OCI-LY7 (cell line): ENCODE results near the gene CAMK1.

Experiments
- EZH2phosphoT487 ChIP-seq: fragments of 200-600 bp; sonication (generic); IDR thresholded peaks from 2 replicates; pipeline ENCODE4 v1.6.1; 2018; ENCODE audit warnings: low read depth, borderline replicate concordance, mild to moderate bottlenecking, mixed run types, antibody characterized with exemption, low read length, moderate library complexity, mixed read lengths
- TF ChIP-seq, protein P1 (sequence below): fragments of 200-600 bp; sonication (generic); conservative IDR thresholded peaks from 2 replicates; pipeline ENCODE4 v1.5.1; 2014; ENCODE audit warnings: mild to moderate bottlenecking, antibody characterized with exemption, low read length, moderate library complexity, mixed read lengths

DNA sequence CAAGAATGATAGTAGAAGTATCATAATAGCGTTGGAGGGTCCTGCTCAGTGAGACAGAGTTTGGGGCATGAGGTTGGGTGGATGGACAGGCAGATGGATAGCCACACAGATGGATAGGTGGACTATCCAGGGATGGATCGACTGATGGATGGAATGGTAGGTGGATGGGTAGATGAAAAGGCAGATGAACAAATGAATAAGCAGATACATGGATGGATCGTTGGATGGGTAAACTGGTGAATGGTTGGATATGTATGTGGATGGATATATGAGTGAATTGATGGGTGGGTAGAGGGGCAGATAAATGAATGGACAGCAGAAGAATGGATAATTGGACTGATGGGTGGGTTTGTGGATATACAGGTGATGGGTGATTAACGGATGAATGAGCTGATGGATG lies 56.6 kb downstream of the CAMK1 start:
- TF ChIP-seq, protein P1, sequence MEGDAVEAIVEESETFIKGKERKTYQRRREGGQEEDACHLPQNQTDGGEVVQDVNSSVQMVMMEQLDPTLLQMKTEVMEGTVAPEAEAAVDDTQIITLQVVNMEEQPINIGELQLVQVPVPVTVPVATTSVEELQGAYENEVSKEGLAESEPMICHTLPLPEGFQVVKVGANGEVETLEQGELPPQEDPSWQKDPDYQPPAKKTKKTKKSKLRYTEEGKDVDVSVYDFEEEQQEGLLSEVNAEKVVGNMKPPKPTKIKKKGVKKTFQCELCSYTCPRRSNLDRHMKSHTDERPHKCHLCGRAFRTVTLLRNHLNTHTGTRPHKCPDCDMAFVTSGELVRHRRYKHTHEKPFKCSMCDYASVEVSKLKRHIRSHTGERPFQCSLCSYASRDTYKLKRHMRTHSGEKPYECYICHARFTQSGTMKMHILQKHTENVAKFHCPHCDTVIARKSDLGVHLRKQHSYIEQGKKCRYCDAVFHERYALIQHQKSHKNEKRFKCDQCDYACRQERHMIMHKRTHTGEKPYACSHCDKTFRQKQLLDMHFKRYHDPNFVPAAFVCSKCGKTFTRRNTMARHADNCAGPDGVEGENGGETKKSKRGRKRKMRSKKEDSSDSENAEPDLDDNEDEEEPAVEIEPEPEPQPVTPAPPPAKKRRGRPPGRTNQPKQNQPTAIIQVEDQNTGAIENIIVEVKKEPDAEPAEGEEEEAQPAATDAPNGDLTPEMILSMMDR, result no peak
- TF ChIP-seq EZH2phosphoT487, result no peak
